Adrenal gland (tissue), 5 donors: Measurements from ENCODE around the gene KCNIP3.

ENCODE experiments used
- POLR2A ChIP-seq, 2 donors: fragments of 450-650 bp; IDR thresholded peaks; one replicate each; pipeline ENCODE4 v1.6.1; 2017; ENCODE audit warnings: antibody characterized with exemption in 2 of 2, mild to moderate bottlenecking in 2 of 2, moderate library complexity in 1 of 2
- TF ChIP-seq, protein P1 (sequence below), 6 experiments: fragments of 450-650 bp in 4 of 6; fragments of 200-600 bp in 2 of 6; sonication (generic) in 1 of 6; IDR thresholded peaks; 1 replicate in 5 of 6; 2 replicates in 1 of 6; pipeline versions ENCODE4 v1.5.1 to v1.8.0; 2016 to 2021; ENCODE audit warnings: antibody characterized with exemption in 6 of 6, mild to moderate bottlenecking in 2 of 6, moderate library complexity in 1 of 6
- donor health status: DM: no; HTN: no; CAD: no.

DNA sequence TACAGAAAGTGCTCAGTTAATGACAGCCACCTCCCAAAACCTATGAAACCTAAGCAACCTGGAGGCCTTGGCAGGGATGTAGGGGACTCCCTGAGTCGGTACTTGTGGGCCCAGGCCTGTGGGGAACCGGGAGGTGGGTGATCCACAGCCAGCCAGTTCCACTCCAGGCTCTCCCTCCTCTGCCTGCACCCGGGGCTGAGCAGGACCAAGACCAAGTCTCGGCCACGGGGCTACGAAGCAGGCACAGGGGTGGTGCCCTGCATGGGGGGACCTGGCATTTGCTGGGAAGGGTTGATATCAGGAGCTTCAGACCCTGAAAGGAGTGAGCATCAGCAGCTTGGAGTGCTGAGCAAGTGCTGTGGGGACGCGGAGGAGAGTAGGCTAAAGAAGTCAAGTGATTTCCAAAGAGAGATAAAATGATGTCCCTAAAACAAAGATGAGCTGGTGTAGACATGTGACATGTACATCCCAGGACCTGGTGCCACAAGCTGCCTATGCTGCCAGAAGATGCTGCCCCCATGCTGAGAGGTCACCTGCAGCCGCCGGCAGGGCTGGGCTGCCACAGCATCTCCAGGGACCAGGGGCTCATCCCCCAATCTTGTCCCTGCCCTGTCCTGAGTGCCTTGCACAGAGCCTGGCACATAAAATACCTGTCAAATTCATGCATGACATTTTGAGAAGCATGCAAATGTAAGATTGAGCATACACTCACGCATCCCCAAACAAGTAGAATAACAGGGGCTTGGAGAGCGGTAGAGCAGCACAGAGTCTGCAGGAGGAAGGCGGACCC is 21.5 kb downstream of the KCNIP3 start:
- TF ChIP-seq, protein P1, sequence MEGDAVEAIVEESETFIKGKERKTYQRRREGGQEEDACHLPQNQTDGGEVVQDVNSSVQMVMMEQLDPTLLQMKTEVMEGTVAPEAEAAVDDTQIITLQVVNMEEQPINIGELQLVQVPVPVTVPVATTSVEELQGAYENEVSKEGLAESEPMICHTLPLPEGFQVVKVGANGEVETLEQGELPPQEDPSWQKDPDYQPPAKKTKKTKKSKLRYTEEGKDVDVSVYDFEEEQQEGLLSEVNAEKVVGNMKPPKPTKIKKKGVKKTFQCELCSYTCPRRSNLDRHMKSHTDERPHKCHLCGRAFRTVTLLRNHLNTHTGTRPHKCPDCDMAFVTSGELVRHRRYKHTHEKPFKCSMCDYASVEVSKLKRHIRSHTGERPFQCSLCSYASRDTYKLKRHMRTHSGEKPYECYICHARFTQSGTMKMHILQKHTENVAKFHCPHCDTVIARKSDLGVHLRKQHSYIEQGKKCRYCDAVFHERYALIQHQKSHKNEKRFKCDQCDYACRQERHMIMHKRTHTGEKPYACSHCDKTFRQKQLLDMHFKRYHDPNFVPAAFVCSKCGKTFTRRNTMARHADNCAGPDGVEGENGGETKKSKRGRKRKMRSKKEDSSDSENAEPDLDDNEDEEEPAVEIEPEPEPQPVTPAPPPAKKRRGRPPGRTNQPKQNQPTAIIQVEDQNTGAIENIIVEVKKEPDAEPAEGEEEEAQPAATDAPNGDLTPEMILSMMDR (IDR thresholded peaks at IDR 0.05) = no peak
- no peak for TF ChIP-seq POLR2A (IDR thresholded peaks at IDR 0.05)
